H1 (cell line): ENCODE results near the gene FGF18. TPM values are rescaled to one million over a fixed set of nuclear protein-coding genes. Genes with fewer than 3 reads are reported as not detected.

Source experiments
- EGR1 ChIP-seq: IDR thresholded peaks from 2 replicates; pipeline ENCODE4 v1.6.1; 2011; ENCODE audit warnings: low read depth, low read length, borderline replicate concordance
- KDM1A ChIP-seq: fragments of 200-600, 300-600 bp; sonication (generic); IDR thresholded peaks from 2 replicates; pipeline ENCODE4 v1.7.1; 2016; ENCODE audit warnings: mild to moderate bottlenecking, low read length, borderline replicate concordance
- KDM5A ChIP-seq: fragments of 200-600 bp; IDR thresholded peaks from 2 replicates; pipeline ENCODE4 v1.7.1; 2012; ENCODE audit warnings: mild to moderate bottlenecking, low read length, inconsistent platforms, mixed read lengths
- SP1 ChIP-seq: IDR thresholded peaks from 2 replicates; pipeline ENCODE4 v1.6.1; 2011; ENCODE audit warnings: low read depth, low read length
- polyA plus RNA-seq, 7 experiments: library from polyadenylated mRNA; depleted of rRNA in 3 of 7; stranded (reverse) in 5 of 7; unstranded in 2 of 7; fragments of >200 nt in 5 of 7; fragments of 200-250 nt in 2 of 7; gene quantifications; 1 replicate in 5 of 7; 2 replicates in 1 of 7; 4 replicates in 1 of 7; pipeline versions ENCODE4 v1.2.1 to v1.2.3, GENCODE V29; 2011 to 2013; ENCODE audit warnings: missing spikeins in 2 of 7, mixed read lengths in 2 of 7
- total RNA-seq: library from RNA; stranded (reverse); fragmentation: NEBNext Ultra II Directional; extraction: Animal tissue kit (Norgen Biotek cat#: 25700); gene quantifications from 2 replicates; pipeline ENCODE4 v1.2.1, GENCODE V29; 2021

Gene FGF18
- total and polyA plus RNA-seq, 2 of the 8 experiments (the other 6 are each of a cell fraction or from before 2014, with no cell fraction given) = 0.54 to 1.3 TPM

DNA sequence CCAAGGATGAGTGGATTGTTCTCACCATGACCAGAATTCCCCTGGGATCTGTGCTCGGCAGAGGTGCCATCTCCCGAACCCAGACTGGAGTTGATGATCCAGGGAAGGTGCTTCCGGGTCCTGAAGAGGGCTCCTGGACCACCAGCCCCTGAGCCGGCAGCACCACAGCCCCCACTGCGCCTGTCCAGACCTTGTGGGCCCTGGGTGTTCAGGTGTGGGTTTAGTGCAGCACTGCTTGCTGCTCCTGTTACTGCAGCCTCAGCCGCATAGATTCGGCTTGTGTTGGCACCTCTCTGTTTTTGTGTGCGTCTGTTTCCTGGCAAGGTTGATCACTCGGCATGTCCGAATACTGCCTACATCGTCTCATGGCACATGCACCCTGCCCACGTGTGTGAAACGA is 48.1 kb upstream of the FGF18 start (continued):
- no peak for TF ChIP-seq KDM1A
- TF ChIP-seq KDM5A = no peak
- TF ChIP-seq SP1 = no peak
- TF ChIP-seq EGR1 = no peak
